Activated naive CD8-positive, alpha-beta T cell (primary cell): Measurements from ENCODE around the gene CFI.

Experiments
- H3K27ac Mint-ChIP-seq: one replicate; pipeline ENCODE4 v1.8.0; 2021; ENCODE audit warnings: mixed read lengths
- H3K27me3 Mint-ChIP-seq: one replicate; pipeline ENCODE4 v1.8.0; 2021; ENCODE audit warnings: mixed read lengths
- H3K36me3 Mint-ChIP-seq: one replicate; pipeline ENCODE4 v1.8.0; 2021; ENCODE audit warnings: mixed read lengths
- H3K4me1 Mint-ChIP-seq: one replicate; pipeline ENCODE4 v1.8.0; 2021; ENCODE audit warnings: low read depth, mixed read lengths
- H3K4me3 Mint-ChIP-seq: one replicate; pipeline ENCODE4 v1.8.0; 2021; ENCODE audit warnings: mild to moderate bottlenecking, mixed read lengths
- H3K9me3 Mint-ChIP-seq: one replicate; pipeline ENCODE4 v1.8.0; 2021; ENCODE audit warnings: low read depth, mixed read lengths

The CFI gene

GRCh38 chr4:109699553-109700225 is 102.1 kb downstream of the CFI start:
- no peak overlapping the region for H3K4me3 Mint-ChIP-seq
- H3K4me1 Mint-ChIP-seq: peaks cover 44% of the 10 kb centered on the region
- H3K9me3 Mint-ChIP-seq: no peaks in the 10 kb centered on the region
- H3K27me3 Mint-ChIP-seq: no peaks in the 10 kb centered on the region
- H3K27ac Mint-ChIP-seq: peak overlapping the region; percentile 31
- peaks cover 5% of the 10 kb centered on the region for H3K36me3 Mint-ChIP-seq

- Mint-ChIP-seq H3K4me3 (no peak overlapping the region), H3K27ac (peak overlapping the region; percentile 6), H3K9me3 (no peaks in the 10 kb centered on the region), H3K27me3 (no peaks in the 10 kb centered on the region), H3K36me3 (peaks cover 11% of the 10 kb centered on the region), H3K4me1 (peaks cover 45% of the 10 kb centered on the region)
These were observed 103.1 kb downstream of the CFI start for GRCh38 chr4:109698656-109699055.

GRCh38 chr4:109691411-109691920 is 110.3 kb downstream of the CFI start:
- H3K4me3 Mint-ChIP-seq: peak overlapping the region; percentile 54
- peaks cover 31% of the 10 kb centered on the region for H3K36me3 Mint-ChIP-seq
- H3K27ac Mint-ChIP-seq: peak overlapping the region; percentile 94
- no peaks in the 10 kb centered on the region for H3K9me3 Mint-ChIP-seq
- no peaks in the 10 kb centered on the region for H3K27me3 Mint-ChIP-seq
- peaks cover 46% of the 10 kb centered on the region for H3K4me1 Mint-ChIP-seq
